MM.1S (cell line): ENCODE results near the gene TMCC1.

Experiments
- EZH2 ChIP-seq: fragments of 300-600 bp; sonication (generic); optimal IDR thresholded peaks from 2 replicates; pipeline ENCODE3; 2017; ENCODE audit warnings: low read depth, mild to moderate bottlenecking, antibody characterized with exemption, low read length, mixed read lengths
- EZH2phosphoT487 ChIP-seq: fragments of 300-600 bp; sonication (generic); IDR thresholded peaks from 2 replicates; pipeline ENCODE4 v1.6.1; 2018; ENCODE audit warnings: antibody characterized with exemption, low read length
- TF ChIP-seq, protein P1 (sequence below): fragments of 300-600 bp; sonication (generic); IDR thresholded peaks from 2 replicates; pipeline ENCODE4 v1.5.1; 2016; ENCODE audit warnings: antibody characterized with exemption, low read length, mixed read lengths

DNA sequence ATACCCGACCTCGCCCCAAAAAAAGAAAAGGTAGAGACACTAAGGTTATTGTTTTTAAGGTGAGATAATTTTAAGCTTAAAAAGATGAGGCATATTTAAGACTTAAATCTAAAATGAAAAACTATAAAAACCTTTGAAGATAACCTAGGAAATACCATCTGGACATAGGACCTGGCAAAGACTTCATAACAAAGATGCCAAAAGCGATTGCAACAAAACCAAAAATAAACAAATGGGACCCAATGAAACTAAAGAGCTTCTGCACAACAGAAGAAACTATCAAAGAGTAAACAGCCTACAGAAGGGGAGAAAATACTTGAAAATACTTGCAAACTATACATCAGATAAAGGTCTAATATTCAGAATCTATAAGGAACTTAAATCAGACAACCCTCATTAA, 80.9 kb downstream of the TMCC1 start:
- TF ChIP-seq, protein P1, sequence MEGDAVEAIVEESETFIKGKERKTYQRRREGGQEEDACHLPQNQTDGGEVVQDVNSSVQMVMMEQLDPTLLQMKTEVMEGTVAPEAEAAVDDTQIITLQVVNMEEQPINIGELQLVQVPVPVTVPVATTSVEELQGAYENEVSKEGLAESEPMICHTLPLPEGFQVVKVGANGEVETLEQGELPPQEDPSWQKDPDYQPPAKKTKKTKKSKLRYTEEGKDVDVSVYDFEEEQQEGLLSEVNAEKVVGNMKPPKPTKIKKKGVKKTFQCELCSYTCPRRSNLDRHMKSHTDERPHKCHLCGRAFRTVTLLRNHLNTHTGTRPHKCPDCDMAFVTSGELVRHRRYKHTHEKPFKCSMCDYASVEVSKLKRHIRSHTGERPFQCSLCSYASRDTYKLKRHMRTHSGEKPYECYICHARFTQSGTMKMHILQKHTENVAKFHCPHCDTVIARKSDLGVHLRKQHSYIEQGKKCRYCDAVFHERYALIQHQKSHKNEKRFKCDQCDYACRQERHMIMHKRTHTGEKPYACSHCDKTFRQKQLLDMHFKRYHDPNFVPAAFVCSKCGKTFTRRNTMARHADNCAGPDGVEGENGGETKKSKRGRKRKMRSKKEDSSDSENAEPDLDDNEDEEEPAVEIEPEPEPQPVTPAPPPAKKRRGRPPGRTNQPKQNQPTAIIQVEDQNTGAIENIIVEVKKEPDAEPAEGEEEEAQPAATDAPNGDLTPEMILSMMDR = no peak
- no peak for TF ChIP-seq EZH2phosphoT487
- no peak for TF ChIP-seq EZH2
